Neural cell (in vitro differentiated cells): ENCODE data around the gene SF1. TPM values are rescaled to one million over a fixed set of nuclear protein-coding genes. Genes with fewer than 3 reads are reported as not detected.

ENCODE experiments used
- H2AFZ ChIP-seq: fragments of 200-600, 300-800 bp; sonication (generic), shearing (Covaris generic); 2 replicates; pipeline ENCODE4 v1.6.0; 2014; ENCODE audit warnings: low read depth, mild to moderate bottlenecking, antibody characterized with exemption, low read length, moderate library complexity
- H3F3A ChIP-seq: fragments of 200-600 bp; shearing (Covaris generic); 2 replicates; pipeline ENCODE4 v1.6.1; 2016; ENCODE audit warnings: mild to moderate bottlenecking, moderate library complexity, mixed read lengths, antibody characterized with exemption, low read length; ENCODE audit not compliant: insufficient read depth, poor library complexity, severe bottlenecking
- H3K27ac ChIP-seq: fragments of 200-600, 300-800 bp; sonication (generic), shearing (Covaris generic); 2 replicates; pipeline ENCODE4 v1.5.1; 2014; ENCODE audit warnings: mild to moderate bottlenecking, low read length, moderate library complexity
- H3K27me3 ChIP-seq: fragments of 300-800, 200-600 bp; sonication (generic), shearing (Covaris generic); 2 replicates; pipeline ENCODE4 v1.6.0; 2014; ENCODE audit warnings: mild to moderate bottlenecking, low read depth, low read length, moderate library complexity; ENCODE audit not compliant: insufficient read depth
- H3K36me3 ChIP-seq: fragments of 300-800, 200-600 bp; sonication (generic), shearing (Covaris generic); 2 replicates; pipeline ENCODE4 v1.5.1; 2014; ENCODE audit warnings: mild to moderate bottlenecking, antibody characterized with exemption, low read length, moderate library complexity; ENCODE audit not compliant: insufficient read depth
- H3K4me2 ChIP-seq: fragments of 300-800, 200-600 bp; sonication (generic), shearing (Covaris generic); 2 replicates; pipeline ENCODE4 v1.6.0; 2014; ENCODE audit warnings: mild to moderate bottlenecking, low read length
- H3K4me3 ChIP-seq: fragments of 300-800, 200-600 bp; sonication (generic), shearing (Covaris generic); 2 replicates; pipeline ENCODE4 v1.5.1; 2014; ENCODE audit warnings: mild to moderate bottlenecking, low read length, moderate library complexity
- H3K79me2 ChIP-seq: fragments of 200-600 bp; shearing (Covaris generic); replicated peaks from 2 replicates; pipeline ENCODE4 v1.6.0; 2014; ENCODE audit warnings: mild to moderate bottlenecking, low read length, moderate library complexity; ENCODE audit not compliant: insufficient read depth
- H3K9ac ChIP-seq: fragments of 300-800, 200-600 bp; sonication (generic), shearing (Covaris generic); 2 replicates; pipeline ENCODE4 v1.6.1; 2016; ENCODE audit warnings: mild to moderate bottlenecking, low read length, mixed read lengths
- H3K9me2 ChIP-seq: fragments of 200-600 bp; shearing (Covaris generic); 2 replicates; pipeline ENCODE4 v1.6.1; 2016; ENCODE audit warnings: mild to moderate bottlenecking, low read length, mixed read lengths; ENCODE audit not compliant: insufficient read depth
- H3K9me3 ChIP-seq: fragments of 200-600, 300-800 bp; sonication (generic), shearing (Covaris generic); 2 replicates; pipeline ENCODE4 v1.6.1; 2016; ENCODE audit warnings: mild to moderate bottlenecking, mixed run types, low read length, moderate library complexity, mixed read lengths
- H4K20me1 ChIP-seq: fragments of 200-600 bp; shearing (Covaris generic); 2 replicates; pipeline ENCODE4 v1.6.1; 2016; ENCODE audit warnings: mild to moderate bottlenecking, mixed run types; ENCODE audit not compliant: insufficient read depth
- CTCF ChIP-seq: fragments of 450-650 bp; IDR thresholded peaks from 2 replicates; pipeline ENCODE4 v1.5.1; 2014; ENCODE audit warnings: antibody characterized with exemption, mild to moderate bottlenecking, moderate library complexity; ENCODE audit not compliant: poor library complexity, severe bottlenecking
- EP300 ChIP-seq: fragments of 450-650 bp; conservative IDR thresholded peaks from 2 replicates; pipeline ENCODE4 v1.6.1; 2014; ENCODE audit warnings: antibody characterized with exemption, mild to moderate bottlenecking, moderate library complexity; ENCODE audit not compliant: poor library complexity, severe bottlenecking
- EZH2 ChIP-seq: fragments of 200-600, 300-800 bp; shearing (Covaris generic), sonication (generic); IDR thresholded peaks from 2 replicates; pipeline ENCODE4 v1.6.1; 2014; ENCODE audit warnings: antibody characterized with exemption, low read length, borderline replicate concordance, mild to moderate bottlenecking; ENCODE audit not compliant: insufficient read depth, poor library complexity, severe bottlenecking
- MXI1 ChIP-seq: fragments of 450-650 bp; conservative IDR thresholded peaks from 2 replicates; pipeline ENCODE4 v1.6.1; 2014; ENCODE audit warnings: antibody characterized with exemption, mild to moderate bottlenecking; ENCODE audit not compliant: poor library complexity, severe bottlenecking
- POLR2AphosphoS5 ChIP-seq: IDR thresholded peaks from 2 replicates; pipeline ENCODE4 v1.6.1; 2012
- RAD21 ChIP-seq: fragments of 450-650 bp; conservative IDR thresholded peaks from 2 replicates; pipeline ENCODE4 v1.6.1; 2014; ENCODE audit warnings: antibody characterized with exemption, mild to moderate bottlenecking, moderate library complexity
- REST ChIP-seq: IDR thresholded peaks from 2 replicates; pipeline ENCODE4 v1.6.1; 2012; ENCODE audit warnings: borderline replicate concordance
- SMC3 ChIP-seq: fragments of 450-650 bp; conservative IDR thresholded peaks from 2 replicates; pipeline ENCODE4 v1.6.1; 2014; ENCODE audit warnings: antibody characterized with exemption, mild to moderate bottlenecking, moderate library complexity; ENCODE audit not compliant: poor library complexity
- TAF1 ChIP-seq: IDR thresholded peaks from 2 replicates; pipeline ENCODE4 v1.6.1; 2012; ENCODE audit warnings: low read depth
- polyA plus RNA-seq: library from polyadenylated mRNA; depleted of rRNA; stranded (reverse); fragments of >200 nt; gene quantifications from 2 replicates; pipeline ENCODE4 v1.2.3, GENCODE V29; 2014

The SF1 gene
- polyA plus RNA-seq, 1 donor from 2014 or later: 53.2 TPM

GRCh38 chr11:64758330-64759079 lies 19.8 kb downstream of the SF1 start (continued):
- TF ChIP-seq EZH2 (no peak), POLR2AphosphoS5 (no peak), RAD21 (no peak), MXI1 (no peak)

- Histone ChIP-seq H3K27ac (no peak overlapping the region), H4K20me1 (no peaks in the 10 kb centered on the region), H3K27me3 (no peaks in the 10 kb centered on the region), H3K9ac (no peak overlapping the region), H3K4me2 (no peak overlapping the region), H3K79me2 (no peaks in the 10 kb centered on the region), H3K4me3 (no peak overlapping the region), H3K9me2 (no peaks in the 10 kb centered on the region), H3K36me3 (no peaks in the 10 kb centered on the region), H2AFZ (no peak overlapping the region), H3F3A (no peaks in the 10 kb centered on the region), H3K9me3 (no peaks in the 10 kb centered on the region)
- TF ChIP-seq RAD21 (no peak), REST (no peak), POLR2AphosphoS5 (no peak), TAF1 (no peak), EZH2 (no peak), SMC3 (no peak), MXI1 (no peak), EP300 (no peak), CTCF (no peak)
These were observed 20.6 kb downstream of the SF1 start for GRCh38 chr11:64757549-64758329.
